ENCODE data around the gene NRXN2.
"Not testable (repeated sequence)": the region's sequence is repeated elsewhere in the genome, so short reads cannot be mapped to it uniquely, and the experiment has no call there.

NRXN2 gene

GRCh38 chr11:64605244-64605560 lies 117.8 kb downstream of the NRXN2 start:
- DNase-seq (ENCODE audit: low spot score), result no peak

- DNase-seq (ENCODE audit: low spot score), result no peak
Measured at GRCh38 chr11:64604458-64605243, 118.3 kb downstream of the NRXN2 start.

GRCh38 chr11:64603411-64604110 lies 119.4 kb downstream of the NRXN2 start:
- DNase-seq (ENCODE audit: low spot score), result no peak

GRCh38 chr11:64602466-64603070 lies 120.4 kb downstream of the NRXN2 start:
- no peak for DNase-seq (ENCODE audit: low spot score)

GRCh38 chr11:64601605-64602465 lies 121.2 kb downstream of the NRXN2 start:
- no peak for DNase-seq (ENCODE audit: low spot score)

DNA sequence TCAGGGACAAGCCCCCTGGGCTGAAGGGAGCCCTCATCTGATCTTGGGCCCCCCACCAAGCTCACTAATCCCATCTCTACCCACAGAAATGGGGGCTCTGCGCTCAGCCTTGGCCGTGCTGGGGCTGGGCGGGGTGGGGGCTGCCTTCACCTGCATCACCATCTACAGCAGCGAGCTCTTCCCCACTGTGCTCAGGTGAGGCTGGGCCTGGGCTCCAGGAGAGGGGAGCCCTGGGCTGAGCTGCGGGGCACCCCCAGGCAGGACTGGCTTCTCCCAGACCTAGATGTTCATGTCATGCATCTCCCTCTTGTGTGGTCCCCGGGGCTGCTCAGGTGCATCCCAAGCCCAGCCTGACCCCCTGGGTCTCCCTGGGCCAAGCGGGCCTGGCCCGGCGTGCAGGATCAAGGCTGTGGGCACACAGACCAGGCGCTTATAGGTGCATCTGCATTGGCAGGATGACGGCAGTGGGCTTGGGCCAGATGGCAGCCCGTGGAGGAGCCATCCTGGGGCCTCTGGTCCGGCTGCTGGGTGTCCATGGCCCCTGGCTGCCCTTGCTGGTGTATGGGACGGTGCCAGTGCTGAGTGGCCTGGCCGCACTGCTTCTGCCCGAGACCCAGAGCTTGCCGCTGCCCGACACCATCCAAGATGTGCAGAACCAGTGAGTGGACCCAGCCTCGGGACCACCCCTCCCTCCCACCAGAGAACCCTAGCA lies 122.6 kb downstream of the NRXN2 start:
- DNase-seq (ENCODE audit: low spot score), result no peak

DNA sequence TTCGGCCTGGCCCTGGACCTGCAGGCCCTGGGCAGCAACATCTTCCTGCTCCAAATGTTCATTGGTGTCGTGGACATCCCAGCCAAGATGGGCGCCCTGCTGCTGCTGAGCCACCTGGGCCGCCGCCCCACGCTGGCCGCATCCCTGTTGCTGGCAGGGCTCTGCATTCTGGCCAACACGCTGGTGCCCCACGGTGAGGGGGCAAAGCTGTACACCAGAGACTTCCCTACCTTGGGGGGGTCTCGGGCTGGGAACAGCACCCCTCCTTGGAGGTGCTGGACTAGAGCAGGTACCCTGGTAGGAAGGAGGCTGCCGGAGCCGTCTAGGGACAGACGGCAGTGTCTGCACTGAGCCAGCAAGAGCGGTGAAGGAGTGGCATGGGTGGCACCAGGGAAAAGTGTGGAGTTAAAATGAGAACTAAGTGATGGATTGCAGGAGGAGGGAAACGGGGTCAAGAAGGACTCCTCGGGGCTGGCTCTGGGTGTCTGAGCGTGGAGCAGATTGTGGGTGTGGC lies 123.2 kb downstream of the NRXN2 start:
- DNase-seq (ENCODE audit: low spot score), result no peak

GRCh38 chr11:64598797-64599697 lies 124.0 kb downstream of the NRXN2 start:
- DNase-seq (ENCODE audit: low spot score), result no peak

GRCh38 chr11:64598106-64598796 lies 124.7 kb downstream of the NRXN2 start:
- no peak for DNase-seq (ENCODE audit: low spot score)

DNA sequence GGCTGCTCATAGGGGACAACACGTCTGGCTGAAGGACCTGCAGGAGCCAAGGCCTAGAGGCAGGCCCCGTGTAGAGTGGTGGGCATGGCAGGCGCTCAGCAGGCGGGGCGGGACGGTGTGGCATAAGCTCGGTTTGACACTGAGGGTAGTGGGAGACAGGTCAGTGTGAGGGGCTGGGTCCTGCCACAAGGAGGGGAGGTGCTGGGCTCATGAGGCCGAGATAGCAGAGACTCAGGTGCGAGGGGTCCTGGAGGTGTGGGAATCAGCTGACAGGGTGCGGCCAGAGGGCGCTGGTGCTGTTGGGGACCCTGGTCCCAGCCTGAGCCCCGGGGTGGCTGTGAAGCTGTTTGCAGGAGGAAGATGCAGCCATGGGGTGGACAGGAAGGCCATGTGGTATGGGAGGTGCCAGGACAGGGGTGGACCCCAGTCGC lies 125.3 kb downstream of the NRXN2 start:
- no peak for DNase-seq (ENCODE audit: low spot score)

- DNase-seq (ENCODE audit: low spot score), result not testable (repeated sequence)
Measured at GRCh38 chr11:64595922-64596321, 127.1 kb downstream of the NRXN2 start.

DNA sequence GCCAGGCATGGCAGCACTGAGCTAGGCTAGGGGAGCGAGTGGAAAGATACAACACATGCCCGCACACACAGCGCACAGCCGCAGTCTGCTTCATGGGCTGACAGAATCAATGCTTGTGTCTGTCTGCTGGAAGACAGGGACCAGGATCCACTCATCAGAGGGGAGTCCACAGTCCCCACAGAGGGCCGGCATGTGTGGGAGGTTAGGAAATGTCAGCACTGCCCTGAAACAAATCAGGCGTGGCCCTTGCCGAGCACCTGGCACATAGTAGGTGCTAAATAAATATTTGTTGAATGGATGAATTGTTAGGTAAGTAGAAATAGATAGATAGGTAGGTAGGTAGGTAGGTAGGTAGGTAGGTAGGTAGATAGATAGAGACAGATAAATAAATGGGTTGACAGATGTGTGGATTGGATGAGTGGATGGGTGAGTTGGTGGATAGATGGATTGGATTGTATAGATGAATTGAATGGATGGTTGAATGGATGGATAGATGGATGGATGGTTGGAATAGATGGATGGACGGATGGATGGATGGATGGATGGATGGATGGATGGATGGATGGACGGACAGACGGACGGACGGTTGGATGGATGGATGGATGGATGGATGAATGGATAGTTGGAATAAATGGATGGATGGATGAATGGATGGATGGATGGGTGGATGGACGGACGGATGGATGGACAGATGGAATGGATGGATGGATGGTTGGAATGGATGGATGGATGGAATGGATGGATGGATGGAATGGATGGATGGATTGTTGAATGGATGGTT lies 128.6 kb downstream of the NRXN2 start:
- DNase-seq (ENCODE audit: low spot score), result no peak

GRCh38 chr11:64593156-64594105 lies 129.6 kb downstream of the NRXN2 start:
- no peak for DNase-seq (ENCODE audit: low spot score)

- DNase-seq (ENCODE audit: low spot score), result no peak
Measured at GRCh38 chr11:64592656-64593055, 130.3 kb downstream of the NRXN2 start.

DNA sequence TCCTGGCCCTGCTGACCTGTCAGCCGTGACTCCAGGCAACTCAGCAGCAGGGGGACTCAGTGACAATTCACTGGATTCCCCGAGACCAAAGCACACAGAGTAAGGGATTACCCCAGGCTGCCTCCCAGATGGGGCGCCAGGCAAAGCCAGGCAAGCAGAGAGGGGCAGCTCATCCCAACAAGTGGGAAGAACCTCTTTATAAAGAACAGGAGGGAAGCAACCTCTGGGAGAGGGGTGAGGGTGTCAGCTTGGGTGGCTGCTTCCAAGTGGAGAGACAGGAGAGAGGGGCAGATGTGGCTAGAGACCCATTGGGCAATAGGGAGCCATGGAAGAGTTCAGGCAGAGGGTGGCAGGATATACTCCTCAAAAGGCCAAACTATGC lies 130.8 kb downstream of the NRXN2 start:
- DNase-seq (ENCODE audit: low spot score), result no peak

DNA sequence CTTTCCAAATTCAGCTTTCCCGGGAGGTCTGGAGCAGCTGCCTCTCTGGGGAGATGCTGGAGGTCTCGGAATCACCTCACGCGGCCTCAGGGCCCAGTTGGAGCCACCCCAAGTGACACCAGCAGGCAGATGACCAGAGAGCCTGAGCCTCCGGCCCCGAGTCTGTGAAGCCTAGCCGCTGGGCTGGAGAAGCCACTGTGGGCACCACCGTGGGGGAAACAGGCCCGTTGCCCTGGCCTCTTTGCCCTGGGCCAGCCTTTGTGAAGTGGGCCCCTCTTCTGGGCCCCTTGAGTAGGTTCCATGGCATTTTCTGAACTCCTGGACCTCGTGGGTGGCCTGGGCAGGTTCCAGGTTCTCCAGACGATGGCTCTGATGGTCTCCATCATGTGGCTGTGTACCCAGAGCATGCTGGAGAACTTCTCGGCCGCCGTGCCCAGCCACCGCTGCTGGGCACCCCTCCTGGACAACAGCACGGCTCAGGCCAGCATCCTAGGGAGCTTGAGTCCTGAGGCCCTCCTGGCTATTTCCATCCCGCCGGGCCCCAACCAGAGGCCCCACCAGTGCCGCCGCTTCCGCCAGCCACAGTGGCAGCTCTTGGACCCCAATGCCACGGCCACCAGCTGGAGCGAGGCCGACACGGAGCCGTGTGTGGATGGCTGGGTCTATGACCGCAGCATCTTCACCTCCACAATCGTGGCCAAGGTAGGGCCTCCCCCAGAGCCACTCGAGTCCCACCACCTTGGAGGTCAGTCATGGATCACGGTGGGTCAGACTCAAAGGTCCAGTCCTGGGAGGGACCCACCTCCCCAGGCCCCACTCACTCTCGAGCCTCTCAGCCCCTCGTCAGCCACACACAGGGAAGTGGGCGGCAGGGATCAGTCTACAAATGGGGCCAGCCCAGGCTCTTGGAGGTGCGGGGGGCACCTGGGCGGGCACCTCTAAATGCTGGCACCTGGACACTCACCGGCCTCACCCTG lies 131.5 kb downstream of the NRXN2 start:
- DNase-seq (ENCODE audit: low spot score), result no peak

Measured in AG20443 (cell line).